ENCODE data around the gene PPP2R2C. TPM values are rescaled to one million over a fixed set of nuclear protein-coding genes. Genes with fewer than 3 reads are reported as not detected.

Gene PPP2R2C
- total and polyA plus RNA-seq, 2 of the 4 experiments (the other 2 are of a cell fraction): 0.03 TPM; not detected in 1

GRCh38 chr4:6336166-6336565 is 136.2 kb downstream of the PPP2R2C start:
- Histone ChIP-seq H3K9me3 (ENCODE audit: control insufficient read depth, insufficient read depth, low read length) (peaks cover 3% of the 10 kb centered on the region; the same call in 1 of the 2 replicates), H3K18ac (ENCODE audit: low read depth, low read length) (no peak overlapping the region), H2BK5ac (ENCODE audit: low read depth, low read length, poor library complexity, severe bottlenecking) (no peak overlapping the region), H2AK5ac (ENCODE audit: low read depth, low read length) (no peak overlapping the region), H2BK15ac (ENCODE audit: low read depth, low read length) (no peak overlapping the region), H2AFZ (replicated peaks; ENCODE audit: low read length, poor library complexity) (no peak overlapping the region), H3K27me3 (ENCODE audit: control insufficient read depth, insufficient read depth, low read length) (peaks cover 17% of the 10 kb centered on the region), H2AK9ac (replicated peaks; ENCODE audit: low read depth, low read length, poor library complexity) (no peak overlapping the region), H4K20me1 (ENCODE audit: insufficient read depth, low read length) (no peaks in the 10 kb centered on the region; the same call in 1 of the 2 replicates), H3K23ac (ENCODE audit: low read depth, low read length) (no peak overlapping the region), H4K91ac (ENCODE audit: insufficient read depth, low read depth, low read length) (no peak overlapping the region), H3K9ac (ENCODE audit: low read depth, low read length) (no peak overlapping the region), H3K4me2 (ENCODE audit: low read depth, low read length) (no peak overlapping the region), H3K27ac (ENCODE audit: insufficient read depth, low read length) (no peak overlapping the region), H3K36me3 (ENCODE audit: control insufficient read depth, insufficient read depth, low read length) (no peaks in the 10 kb centered on the region), H4K8ac (ENCODE audit: low read depth in 2 of 2, low read length in 2 of 2) (no peak overlapping the region), H3K14ac (replicated peaks; ENCODE audit: low read depth, low read length) (no peak overlapping the region), H3K56ac (ENCODE audit: extremely low read depth, insufficient read depth, low read length) (no peak overlapping the region), H2BK20ac (ENCODE audit: low read depth, low read length) (no peak overlapping the region), H3K79me1 (ENCODE audit: low read depth in 1 of 2, low read length in 2 of 2) (no peaks in the 10 kb centered on the region), H3K4ac (ENCODE audit: low read depth, low read length) (no peak overlapping the region), H2BK120ac (ENCODE audit: low read depth, low read length) (no peak overlapping the region), H3K4me3 (ENCODE audit: insufficient read depth, low read depth, low read length) (no peak overlapping the region), H3K4me1 (ENCODE audit: control insufficient read depth, insufficient read depth, low read length) (no peaks in the 10 kb centered on the region), H3K9me1 (ENCODE audit: insufficient read depth, low read length) (no peaks in the 10 kb centered on the region), H4K5ac (ENCODE audit: low read depth, low read length) (no peak overlapping the region)
- no TSS peak for BruUV-seq (replicated peaks)
- no peak for DNase-seq
- ATAC-seq (ENCODE audit: low read depth): no peak
- WGBS, 2 experiments (ENCODE audit: extremely low coverage in 2 of 2, insufficient read length in 1 of 2): no CpG with 5 or more reads among the region's 13 CpGs
- dilution Hi-C loops (cut with HindIII; ENCODE audit: low sequenced_read_pairs, unreplicated experiment): no loop called here
- TF ChIP-seq FOS (IDR thresholded peaks at IDR 0.05; ENCODE audit: low read depth, low read length) (no peak), MAZ (IDR thresholded peaks at IDR 0.05; ENCODE audit: borderline replicate concordance, low read depth, low read length) (no peak), RCOR1 (IDR thresholded peaks at IDR 0.05; ENCODE audit: insufficient replicate concordance, low read length) (no peak), POLR2A (IDR thresholded peaks at IDR 0.05; ENCODE audit: low read depth, low read length) (no peak), MAFK (IDR thresholded peaks at IDR 0.05; ENCODE audit: low read depth, low read length) (no peak), RFX5 (IDR thresholded peaks at IDR 0.05; ENCODE audit: low read depth, low read length) (no peak), MXI1 (IDR thresholded peaks at IDR 0.05; ENCODE audit: borderline replicate concordance, low read depth, low read length) (no peak), CTCF (conservative IDR thresholded peaks at IDR 0.05; ENCODE audit: low read depth, low read length) (no peak), CEBPB (IDR thresholded peaks at IDR 0.05; ENCODE audit: low read depth, low read length) (no peak), CHD1 (IDR thresholded peaks at IDR 0.05; ENCODE audit: low read depth, low read length) (no peak), SMC3 (IDR thresholded peaks at IDR 0.05; ENCODE audit: low read depth, low read length) (no peak), BHLHE40 (IDR thresholded peaks at IDR 0.05; ENCODE audit: low read depth, low read length) (no peak), ELK1 (IDR thresholded peaks at IDR 0.05; ENCODE audit: borderline replicate concordance, low read depth, low read length) (no peak), RAD21 (IDR thresholded peaks at IDR 0.05; ENCODE audit: low read length) (no peak), NFE2L2 (IDR thresholded peaks at IDR 0.05; ENCODE audit: low read depth, low read length) (no peak)
- TF ChIP-seq, protein P1, sequence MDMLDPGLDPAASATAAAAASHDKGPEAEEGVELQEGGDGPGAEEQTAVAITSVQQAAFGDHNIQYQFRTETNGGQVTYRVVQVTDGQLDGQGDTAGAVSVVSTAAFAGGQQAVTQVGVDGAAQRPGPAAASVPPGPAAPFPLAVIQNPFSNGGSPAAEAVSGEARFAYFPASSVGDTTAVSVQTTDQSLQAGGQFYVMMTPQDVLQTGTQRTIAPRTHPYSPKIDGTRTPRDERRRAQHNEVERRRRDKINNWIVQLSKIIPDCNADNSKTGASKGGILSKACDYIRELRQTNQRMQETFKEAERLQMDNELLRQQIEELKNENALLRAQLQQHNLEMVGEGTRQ (IDR thresholded peaks at IDR 0.05; ENCODE audit: low read depth, low read length): no peak
- CTCF ChIA-PET: no interaction called here
- in situ Hi-C loops (cut with MboI; ENCODE audit: low sequenced_read_pairs): no loop called here
- POLR2A ChIA-PET (ENCODE audit: unreplicated experiment): no interaction called here
- intact Hi-C loops (cut with micrococcal nuclease): no loop called here

Data from IMR-90 (cell line).